Measurements from ENCODE around the gene OXA1L.

GRCh38 chr14:22752422-22752821, 14.1 kb upstream of the OXA1L start:
- TF ChIP-seq EZH2 (IDR thresholded peaks at IDR 0.05; ENCODE audit: low read length) (no peak), CTCF (optimal IDR thresholded peaks at IDR 0.05 in 1 of 3, IDR thresholded peaks at IDR 0.05 in 1 of 3, conservative IDR thresholded peaks at IDR 0.05 in 1 of 3; ENCODE audit: extremely low read depth in 1 of 3, insufficient read depth in 2 of 3, low read length in 3 of 3) (no peak)

Data from keratinocyte (primary cell).